ENCODE data around the gene RNF175.

GRCh38 chr4:153710681-153711080 is 49.1 kb downstream of the RNF175 start:
- no peak for TF ChIP-seq REST (IDR thresholded peaks at IDR 0.05; ENCODE audit: borderline replicate concordance)
- no peak for TF ChIP-seq MXI1 (conservative IDR thresholded peaks at IDR 0.05; ENCODE audit: poor library complexity, severe bottlenecking)
- TF ChIP-seq, protein P1, sequence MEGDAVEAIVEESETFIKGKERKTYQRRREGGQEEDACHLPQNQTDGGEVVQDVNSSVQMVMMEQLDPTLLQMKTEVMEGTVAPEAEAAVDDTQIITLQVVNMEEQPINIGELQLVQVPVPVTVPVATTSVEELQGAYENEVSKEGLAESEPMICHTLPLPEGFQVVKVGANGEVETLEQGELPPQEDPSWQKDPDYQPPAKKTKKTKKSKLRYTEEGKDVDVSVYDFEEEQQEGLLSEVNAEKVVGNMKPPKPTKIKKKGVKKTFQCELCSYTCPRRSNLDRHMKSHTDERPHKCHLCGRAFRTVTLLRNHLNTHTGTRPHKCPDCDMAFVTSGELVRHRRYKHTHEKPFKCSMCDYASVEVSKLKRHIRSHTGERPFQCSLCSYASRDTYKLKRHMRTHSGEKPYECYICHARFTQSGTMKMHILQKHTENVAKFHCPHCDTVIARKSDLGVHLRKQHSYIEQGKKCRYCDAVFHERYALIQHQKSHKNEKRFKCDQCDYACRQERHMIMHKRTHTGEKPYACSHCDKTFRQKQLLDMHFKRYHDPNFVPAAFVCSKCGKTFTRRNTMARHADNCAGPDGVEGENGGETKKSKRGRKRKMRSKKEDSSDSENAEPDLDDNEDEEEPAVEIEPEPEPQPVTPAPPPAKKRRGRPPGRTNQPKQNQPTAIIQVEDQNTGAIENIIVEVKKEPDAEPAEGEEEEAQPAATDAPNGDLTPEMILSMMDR (IDR thresholded peaks at IDR 0.05; ENCODE audit: poor library complexity, severe bottlenecking), result no peak
- TF ChIP-seq SMC3 (conservative IDR thresholded peaks at IDR 0.05; ENCODE audit: poor library complexity), result no peak
- no peak for TF ChIP-seq EZH2 (IDR thresholded peaks at IDR 0.05; ENCODE audit: borderline replicate concordance, insufficient read depth, low read length, poor library complexity, severe bottlenecking)
- no peak for TF ChIP-seq POLR2AphosphoS5 (IDR thresholded peaks at IDR 0.05)
- TF ChIP-seq EP300 (conservative IDR thresholded peaks at IDR 0.05; ENCODE audit: poor library complexity, severe bottlenecking), result no peak
- no peak for TF ChIP-seq TAF1 (IDR thresholded peaks at IDR 0.05; ENCODE audit: low read depth)

All from neural cell (in vitro differentiated cells).